Fibroblast of lung (primary cell): ENCODE data around the gene TGFB2. TPM values are rescaled to one million over a fixed set of nuclear protein-coding genes. Genes with fewer than 3 reads are reported as not detected.
A peak's percentile ranks its signal among the peaks of the same experiment; 100 is the strongest.

Source experiments
- DNase-seq, 2 donors: peaks; one replicate each; pipeline versions ENCODE4 v3.0.0 to v3.0.0-alpha.2; 2010; ENCODE audit warnings: low read depth in 2 of 2
- H2AFZ ChIP-seq: 2 replicates; pipeline ENCODE4 v1.5.1; 2012; ENCODE audit warnings: low read length, control low read depth, inconsistent platforms
- H3K27ac ChIP-seq: 2 replicates; pipeline ENCODE4 v1.5.1; 2011; ENCODE audit warnings: low read length, control low read depth; ENCODE audit not compliant: insufficient read depth
- H3K27me3 ChIP-seq: 2 replicates; pipeline ENCODE4 v1.5.1; 2011; ENCODE audit warnings: mild to moderate bottlenecking, low read length; ENCODE audit not compliant: control insufficient read depth, insufficient read depth
- H3K36me3 ChIP-seq: 2 replicates; pipeline ENCODE4 v1.5.1; 2011; ENCODE audit warnings: low read length; ENCODE audit not compliant: control insufficient read depth, insufficient read depth
- H3K4me1 ChIP-seq: 2 replicates; pipeline ENCODE4 v1.5.1; 2011; ENCODE audit warnings: low read length; ENCODE audit not compliant: control insufficient read depth, insufficient read depth; ENCODE audit errors: extremely low read depth
- H3K4me2 ChIP-seq: 2 replicates; pipeline ENCODE4 v1.5.1; 2011; ENCODE audit warnings: low read length, control low read depth; ENCODE audit not compliant: insufficient read depth; ENCODE audit errors: extremely low read depth
- H3K4me3 ChIP-seq, 4 experiments: fragments of 200-600 bp in 1 of 4; sonication (generic) in 1 of 4; replicated peaks in 1 of 4; 2 replicates each; pipeline ENCODE4 v1.5.1; 2011 to 2016; ENCODE audit warnings: low read length in 4 of 4, low read depth in 3 of 4, mild to moderate bottlenecking in 3 of 4, control low read depth in 2 of 4, inconsistent platforms in 1 of 4, mixed read lengths in 1 of 4; ENCODE audit not compliant: insufficient read depth in 1 of 4; ENCODE audit errors: control extremely low read depth in 1 of 4
- H3K79me2 ChIP-seq: 2 replicates; pipeline ENCODE4 v1.5.1; 2012; ENCODE audit warnings: mild to moderate bottlenecking, low read length, inconsistent platforms; ENCODE audit not compliant: control insufficient read depth, insufficient read depth
- H3K9ac ChIP-seq: 2 replicates; pipeline ENCODE4 v1.5.1; 2011; ENCODE audit warnings: mild to moderate bottlenecking, low read length, control low read depth; ENCODE audit not compliant: insufficient read depth
- H3K9me3 ChIP-seq: 2 replicates; pipeline ENCODE4 v1.5.1; 2012; ENCODE audit warnings: low read depth, low read length; ENCODE audit not compliant: control insufficient read depth, insufficient read depth
- H4K20me1 ChIP-seq: 2 replicates; pipeline ENCODE4 v1.5.1; 2011; ENCODE audit warnings: low read length; ENCODE audit not compliant: control insufficient read depth, insufficient read depth; ENCODE audit errors: extremely low read depth
- EZH2 ChIP-seq: IDR thresholded peaks from 2 replicates; pipeline ENCODE4 v1.5.1; 2012; ENCODE audit warnings: low read length, control low read depth, mild to moderate bottlenecking; ENCODE audit errors: missing control alignments
- polyA plus RNA-seq, 2 donors: library from polyadenylated mRNA; depleted of rRNA in 1 of 2; stranded (reverse) in 1 of 2; unstranded in 1 of 2; fragments of >200 nt; gene quantifications; 2 replicates each; pipeline ENCODE4 v1.2.1, GENCODE V29; 2011 to 2012; ENCODE audit warnings: missing spikeins in 1 of 2
- total RNA-seq: library from RNA; depleted of rRNA; stranded (reverse); fragments of >200 nt; gene quantifications from 2 replicates; pipeline ENCODE4 v1.2.1, GENCODE V29; 2014
- TF ChIP-seq, protein P1 (sequence below), 2 donors: IDR thresholded peaks in 1 of 2; conservative IDR thresholded peaks in 1 of 2; 1 replicate in 1 of 2; 2 replicates in 1 of 2; pipeline ENCODE4 v1.5.1; 2011 to 2012; ENCODE audit warnings: low read length in 2 of 2, control low read depth in 1 of 2, inconsistent platforms in 1 of 2, low read depth in 1 of 2, mild to moderate bottlenecking in 1 of 2

TGFB2 gene
- total and polyA plus RNA-seq, 2 donors (not counting 1 experiment from before 2014, with no cell fraction given) = 13.9 to 29.1 TPM

- H3K9ac ChIP-seq = no peak overlapping the region
- H3K9me3 ChIP-seq = no peaks in the 10 kb centered on the region
- no peaks in the 10 kb centered on the region for H3K79me2 ChIP-seq
- DNase-seq = peak in 1 of 2 donors; percentile 70
- H2AFZ ChIP-seq = no peak overlapping the region
- peaks cover 2% of the 10 kb centered on the region for H3K4me1 ChIP-seq
- no peaks in the 10 kb centered on the region for H3K27me3 ChIP-seq
- no peaks in the 10 kb centered on the region for H3K36me3 ChIP-seq
- H4K20me1 ChIP-seq = no peaks in the 10 kb centered on the region
- no peak overlapping the region for H3K4me3 ChIP-seq
- no peak for TF ChIP-seq EZH2
- TF ChIP-seq, protein P1, sequence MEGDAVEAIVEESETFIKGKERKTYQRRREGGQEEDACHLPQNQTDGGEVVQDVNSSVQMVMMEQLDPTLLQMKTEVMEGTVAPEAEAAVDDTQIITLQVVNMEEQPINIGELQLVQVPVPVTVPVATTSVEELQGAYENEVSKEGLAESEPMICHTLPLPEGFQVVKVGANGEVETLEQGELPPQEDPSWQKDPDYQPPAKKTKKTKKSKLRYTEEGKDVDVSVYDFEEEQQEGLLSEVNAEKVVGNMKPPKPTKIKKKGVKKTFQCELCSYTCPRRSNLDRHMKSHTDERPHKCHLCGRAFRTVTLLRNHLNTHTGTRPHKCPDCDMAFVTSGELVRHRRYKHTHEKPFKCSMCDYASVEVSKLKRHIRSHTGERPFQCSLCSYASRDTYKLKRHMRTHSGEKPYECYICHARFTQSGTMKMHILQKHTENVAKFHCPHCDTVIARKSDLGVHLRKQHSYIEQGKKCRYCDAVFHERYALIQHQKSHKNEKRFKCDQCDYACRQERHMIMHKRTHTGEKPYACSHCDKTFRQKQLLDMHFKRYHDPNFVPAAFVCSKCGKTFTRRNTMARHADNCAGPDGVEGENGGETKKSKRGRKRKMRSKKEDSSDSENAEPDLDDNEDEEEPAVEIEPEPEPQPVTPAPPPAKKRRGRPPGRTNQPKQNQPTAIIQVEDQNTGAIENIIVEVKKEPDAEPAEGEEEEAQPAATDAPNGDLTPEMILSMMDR (conservative IDR thresholded peaks at IDR 0.05 in 1 of 2, IDR thresholded peaks at IDR 0.05 in 1 of 2; ENCODE audit: low read depth in 1 of 2, low read length in 2 of 2) = no peak
- H3K4me2 ChIP-seq = no peak overlapping the region
- H3K27ac ChIP-seq = no peak overlapping the region
Observed at GRCh38 chr1:218341325-218341724, 3.8 kb upstream of the TGFB2 start.

- H3K4me1 ChIP-seq = no peaks in the 10 kb centered on the region
- no peak overlapping the region for H3K9ac ChIP-seq
- no peak overlapping the region for H3K4me2 ChIP-seq
- no peaks in the 10 kb centered on the region for H3K36me3 ChIP-seq
- H3K79me2 ChIP-seq = no peaks in the 10 kb centered on the region
- TF ChIP-seq EZH2 = no peak
- TF ChIP-seq, protein P1 (conservative IDR thresholded peaks at IDR 0.05 in 1 of 2, IDR thresholded peaks at IDR 0.05 in 1 of 2; ENCODE audit: low read depth in 1 of 2, low read length in 2 of 2) = no peak
- no peaks in the 10 kb centered on the region for H4K20me1 ChIP-seq
- H3K27ac ChIP-seq = no peak overlapping the region
- no peak overlapping the region for H3K4me3 ChIP-seq
- no peak overlapping the region for H2AFZ ChIP-seq
- no peaks in the 10 kb centered on the region for H3K9me3 ChIP-seq
- no peaks in the 10 kb centered on the region for H3K27me3 ChIP-seq
- no peak for DNase-seq
Observed at GRCh38 chr1:218342091-218342490, 3.0 kb upstream of the TGFB2 start.

- TF ChIP-seq, protein P1 (conservative IDR thresholded peaks at IDR 0.05 in 1 of 2, IDR thresholded peaks at IDR 0.05 in 1 of 2; ENCODE audit: low read depth in 1 of 2, low read length in 2 of 2) = no peak
- TF ChIP-seq EZH2 = no peak
- Histone ChIP-seq H3K79me2 (peaks cover 7% of the 10 kb centered on the region), H3K9ac (peak overlapping the region; percentile 41), H3K9me3 (no peaks in the 10 kb centered on the region), H3K4me3 (peak overlapping the region; percentile 40 to 82 (median 72)), H3K4me1 (no peaks in the 10 kb centered on the region), H3K27me3 (no peaks in the 10 kb centered on the region), H3K36me3 (no peaks in the 10 kb centered on the region), H3K4me2 (peak overlapping the region; percentile 92), H4K20me1 (no peaks in the 10 kb centered on the region), H2AFZ (peak overlapping the region; percentile 0), H3K27ac (peak overlapping the region; percentile 72)
- peak; percentile 71 to 83 for DNase-seq
Observed at GRCh38 chr1:218345673-218346390, 696 bp downstream of the TGFB2 start.
